Fibroblast of the aortic adventitia (primary cell): ENCODE measurements around the gene OTOP2. TPM values are rescaled to one million over a fixed set of nuclear protein-coding genes. Genes with fewer than 3 reads are reported as not detected.

Experiments used
- DNase-seq: peaks from one replicate; pipeline ENCODE4 v3.0.0-alpha.2; 2010; ENCODE audit warnings: low read depth
- H3K4me3 ChIP-seq: 2 replicates; pipeline ENCODE4 v1.5.1; 2011; ENCODE audit warnings: low read depth, mild to moderate bottlenecking, control low read depth, low read length, moderate library complexity
- total RNA-seq: library from RNA; depleted of rRNA; stranded (reverse); fragments of >200 nt; gene quantifications from 2 replicates; pipeline ENCODE4 v1.2.3, GENCODE V29; 2012; ENCODE audit warnings: low replicate concordance
- TF ChIP-seq, protein P1 (sequence below): IDR thresholded peaks from 2 replicates; pipeline ENCODE4 v1.5.1; 2011; ENCODE audit warnings: mild to moderate bottlenecking, low read length, control low read depth, inconsistent platforms; ENCODE audit not compliant: insufficient read depth

Gene OTOP2
- total RNA-seq, 1 donor = not detected

- no peak overlapping the region for H3K4me3 ChIP-seq
- TF ChIP-seq, protein P1, sequence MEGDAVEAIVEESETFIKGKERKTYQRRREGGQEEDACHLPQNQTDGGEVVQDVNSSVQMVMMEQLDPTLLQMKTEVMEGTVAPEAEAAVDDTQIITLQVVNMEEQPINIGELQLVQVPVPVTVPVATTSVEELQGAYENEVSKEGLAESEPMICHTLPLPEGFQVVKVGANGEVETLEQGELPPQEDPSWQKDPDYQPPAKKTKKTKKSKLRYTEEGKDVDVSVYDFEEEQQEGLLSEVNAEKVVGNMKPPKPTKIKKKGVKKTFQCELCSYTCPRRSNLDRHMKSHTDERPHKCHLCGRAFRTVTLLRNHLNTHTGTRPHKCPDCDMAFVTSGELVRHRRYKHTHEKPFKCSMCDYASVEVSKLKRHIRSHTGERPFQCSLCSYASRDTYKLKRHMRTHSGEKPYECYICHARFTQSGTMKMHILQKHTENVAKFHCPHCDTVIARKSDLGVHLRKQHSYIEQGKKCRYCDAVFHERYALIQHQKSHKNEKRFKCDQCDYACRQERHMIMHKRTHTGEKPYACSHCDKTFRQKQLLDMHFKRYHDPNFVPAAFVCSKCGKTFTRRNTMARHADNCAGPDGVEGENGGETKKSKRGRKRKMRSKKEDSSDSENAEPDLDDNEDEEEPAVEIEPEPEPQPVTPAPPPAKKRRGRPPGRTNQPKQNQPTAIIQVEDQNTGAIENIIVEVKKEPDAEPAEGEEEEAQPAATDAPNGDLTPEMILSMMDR = no peak
- DNase-seq = no peak
Measured at GRCh38 chr17:74925242-74925641, 1.2 kb downstream of the OTOP2 start.

- H3K4me3 ChIP-seq = no peak overlapping the region
- TF ChIP-seq, protein P1 = no peak
- no peak for DNase-seq
Measured at GRCh38 chr17:74928786-74929185, 4.7 kb downstream of the OTOP2 start.

- DNase-seq = no peak
- TF ChIP-seq, protein P1 = no peak
- no peak overlapping the region for H3K4me3 ChIP-seq
Measured at GRCh38 chr17:74930535-74931036, 6.5 kb downstream of the OTOP2 start.

DNA sequence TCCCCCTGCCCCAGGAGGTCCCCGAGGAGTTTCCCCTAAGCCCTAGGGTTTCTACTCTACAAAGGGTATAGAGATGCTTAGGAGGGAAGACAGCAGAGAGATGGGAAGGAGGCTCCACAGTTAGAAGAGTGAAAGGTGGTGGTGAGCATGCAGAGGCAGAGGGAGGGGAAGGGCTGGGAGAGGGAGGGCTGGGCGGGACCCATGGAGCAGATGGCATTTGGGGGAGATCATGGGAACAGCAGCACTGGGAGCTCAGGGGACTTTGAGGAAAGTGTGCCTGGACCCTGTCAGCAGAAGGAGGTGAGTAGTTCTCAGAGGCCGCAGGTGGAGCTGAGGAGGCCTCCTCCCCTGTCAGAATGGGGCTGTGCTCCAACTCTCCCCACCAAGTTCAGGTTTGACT is 11.0 kb downstream of the OTOP2 start:
- TF ChIP-seq, protein P1 = no peak
- no peak overlapping the region for H3K4me3 ChIP-seq
- DNase-seq = no peak

- no peak within 1 kb of the TSS for H3K4me3 ChIP-seq
- TF ChIP-seq, protein P1 = no peak
- no peak for DNase-seq
Measured at GRCh38 chr17:74935585-74936469, 11.8 kb downstream of the OTOP2 start, which contains the start of gene OTOP3. OTOP3 (plus strand) TSS chr17:74935898; CDS start chr17:74935922, 24 bp downstream.

DNA sequence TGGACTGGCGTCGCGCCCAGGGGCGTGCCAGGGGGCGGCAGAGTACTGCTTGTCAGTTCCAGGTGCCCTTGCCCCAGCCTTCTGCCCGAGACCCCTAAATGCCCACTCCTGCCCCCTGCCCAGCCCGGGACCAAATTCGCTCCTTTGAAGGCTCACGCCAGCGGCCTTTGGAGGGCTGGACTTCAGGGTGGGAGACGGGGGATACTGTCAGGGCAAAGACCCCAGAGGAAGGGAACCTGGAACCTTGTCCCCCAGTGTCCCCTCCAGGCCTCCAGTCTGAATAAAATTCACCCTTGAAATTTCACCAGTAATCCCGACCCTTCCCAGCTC is 12.4 kb downstream of the OTOP2 start:
- H3K4me3 ChIP-seq = no peak overlapping the region
- DNase-seq = no peak
- TF ChIP-seq, protein P1 = no peak
